Measurements from ENCODE around the gene TFAP2E. TPM values are rescaled to one million over a fixed set of nuclear protein-coding genes. Genes with fewer than 3 reads are reported as not detected.
A peak's percentile ranks its signal among the peaks of the same experiment; 100 is the strongest.

The TFAP2E gene
- polyA plus RNA-seq, 1 donor from 2014 or later: 7.0 TPM

DNA sequence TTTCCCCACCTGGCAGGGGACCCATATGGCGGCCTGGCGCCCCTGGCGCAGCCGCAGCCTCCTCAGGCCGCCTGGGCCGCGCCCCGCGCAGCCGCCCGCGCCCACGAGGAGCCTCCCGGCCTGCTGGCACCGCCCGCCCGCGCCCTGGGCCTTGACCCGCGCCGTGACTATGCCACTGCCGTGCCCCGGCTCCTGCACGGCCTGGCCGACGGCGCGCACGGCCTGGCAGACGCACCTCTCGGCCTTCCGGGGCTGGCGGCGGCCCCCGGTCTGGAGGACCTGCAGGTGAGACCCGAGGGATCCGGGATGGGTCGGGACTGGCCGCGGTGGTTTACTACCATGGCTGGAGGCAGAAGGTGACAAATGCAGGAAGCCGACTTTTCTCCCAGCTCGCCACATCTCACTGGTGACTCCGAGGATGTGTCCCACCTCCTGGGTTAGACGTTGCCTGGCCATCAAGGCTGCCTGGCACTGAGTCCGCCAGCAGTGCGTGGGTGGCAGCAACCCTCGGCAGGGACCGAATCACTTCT lies 1.1 kb downstream of the TFAP2E start:
- H3K9me2 ChIP-seq (ENCODE audit: insufficient read depth, low read length): no peaks in the 10 kb centered on the region
- peak; percentile 27 for TF ChIP-seq EZH2 (IDR thresholded peaks at IDR 0.05; ENCODE audit: borderline replicate concordance, insufficient read depth, low read length, poor library complexity, severe bottlenecking)
- no peak for TF ChIP-seq POLR2AphosphoS5 (IDR thresholded peaks at IDR 0.05)
- H3K9ac ChIP-seq (ENCODE audit: low read length): no peak overlapping the region
- no peak overlapping the region for H2AFZ ChIP-seq (ENCODE audit: low read depth, low read length)
- H3K27me3 ChIP-seq (ENCODE audit: insufficient read depth, low read depth, low read length): peaks cover 94% of the 10 kb centered on the region
- no peaks in the 10 kb centered on the region for H3K36me3 ChIP-seq (ENCODE audit: insufficient read depth, low read length)
- H3K27ac ChIP-seq (ENCODE audit: low read length): no peak overlapping the region
- no peaks in the 10 kb centered on the region for H3F3A ChIP-seq (ENCODE audit: insufficient read depth, low read length, poor library complexity, severe bottlenecking)
- H3K4me3 ChIP-seq (ENCODE audit: low read length): no peak overlapping the region
- no peaks in the 10 kb centered on the region for H3K9me3 ChIP-seq (ENCODE audit: low read length)
- H3K79me2 ChIP-seq (replicated peaks; ENCODE audit: insufficient read depth, low read length): no peaks in the 10 kb centered on the region
- H3K4me2 ChIP-seq (ENCODE audit: low read length): no peak overlapping the region
- no peaks in the 10 kb centered on the region for H4K20me1 ChIP-seq (ENCODE audit: insufficient read depth)

DNA sequence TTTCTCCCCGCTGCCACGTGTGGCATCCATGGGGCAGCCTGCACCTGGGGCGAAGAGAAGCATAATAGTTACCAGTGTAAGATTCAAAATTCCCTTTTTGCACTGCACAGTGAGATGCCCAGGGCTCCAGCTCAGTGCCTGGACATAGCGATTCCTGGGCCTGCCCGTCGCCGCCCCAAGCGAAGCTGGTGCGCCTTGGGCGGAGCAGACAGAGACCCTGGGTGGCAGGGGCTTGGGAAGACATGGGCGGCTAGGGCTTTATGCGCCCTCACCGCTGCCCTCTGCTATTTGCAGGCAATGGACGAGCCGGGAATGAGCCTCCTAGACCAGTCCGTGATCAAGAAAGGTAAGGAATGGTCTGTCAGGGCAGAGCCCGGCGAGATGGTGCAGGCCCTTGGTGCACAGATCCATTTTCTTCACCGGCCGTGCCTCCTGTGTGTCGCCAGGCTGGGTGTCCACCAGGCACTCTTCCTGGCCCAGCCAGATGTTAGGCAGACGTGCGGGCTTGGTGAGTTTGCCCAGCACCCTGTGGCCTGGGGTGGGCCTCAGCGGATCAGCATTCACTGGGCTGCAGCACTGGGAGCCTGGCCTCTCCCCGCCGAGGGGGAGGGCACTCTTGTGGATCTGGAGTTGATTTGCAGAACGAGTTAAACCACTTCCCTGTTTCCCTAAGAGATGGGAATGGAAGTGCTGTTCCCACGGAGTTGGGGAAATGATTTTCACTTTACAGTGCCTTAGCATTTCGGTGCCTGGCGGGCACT lies 1.7 kb downstream of the TFAP2E start:
- H2AFZ ChIP-seq (ENCODE audit: low read depth, low read length): no peak overlapping the region
- H3K36me3 ChIP-seq (ENCODE audit: insufficient read depth, low read length): no peaks in the 10 kb centered on the region
- no peaks in the 10 kb centered on the region for H3K79me2 ChIP-seq (replicated peaks; ENCODE audit: insufficient read depth, low read length)
- no peak for TF ChIP-seq EP300 (conservative IDR thresholded peaks at IDR 0.05; ENCODE audit: poor library complexity, severe bottlenecking)
- TF ChIP-seq, protein P1, sequence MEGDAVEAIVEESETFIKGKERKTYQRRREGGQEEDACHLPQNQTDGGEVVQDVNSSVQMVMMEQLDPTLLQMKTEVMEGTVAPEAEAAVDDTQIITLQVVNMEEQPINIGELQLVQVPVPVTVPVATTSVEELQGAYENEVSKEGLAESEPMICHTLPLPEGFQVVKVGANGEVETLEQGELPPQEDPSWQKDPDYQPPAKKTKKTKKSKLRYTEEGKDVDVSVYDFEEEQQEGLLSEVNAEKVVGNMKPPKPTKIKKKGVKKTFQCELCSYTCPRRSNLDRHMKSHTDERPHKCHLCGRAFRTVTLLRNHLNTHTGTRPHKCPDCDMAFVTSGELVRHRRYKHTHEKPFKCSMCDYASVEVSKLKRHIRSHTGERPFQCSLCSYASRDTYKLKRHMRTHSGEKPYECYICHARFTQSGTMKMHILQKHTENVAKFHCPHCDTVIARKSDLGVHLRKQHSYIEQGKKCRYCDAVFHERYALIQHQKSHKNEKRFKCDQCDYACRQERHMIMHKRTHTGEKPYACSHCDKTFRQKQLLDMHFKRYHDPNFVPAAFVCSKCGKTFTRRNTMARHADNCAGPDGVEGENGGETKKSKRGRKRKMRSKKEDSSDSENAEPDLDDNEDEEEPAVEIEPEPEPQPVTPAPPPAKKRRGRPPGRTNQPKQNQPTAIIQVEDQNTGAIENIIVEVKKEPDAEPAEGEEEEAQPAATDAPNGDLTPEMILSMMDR (IDR thresholded peaks at IDR 0.05; ENCODE audit: poor library complexity, severe bottlenecking): no peak
- no peak for TF ChIP-seq SMC3 (conservative IDR thresholded peaks at IDR 0.05; ENCODE audit: poor library complexity)
- no peak for TF ChIP-seq POLR2AphosphoS5 (IDR thresholded peaks at IDR 0.05)
- TF ChIP-seq, protein P2, sequence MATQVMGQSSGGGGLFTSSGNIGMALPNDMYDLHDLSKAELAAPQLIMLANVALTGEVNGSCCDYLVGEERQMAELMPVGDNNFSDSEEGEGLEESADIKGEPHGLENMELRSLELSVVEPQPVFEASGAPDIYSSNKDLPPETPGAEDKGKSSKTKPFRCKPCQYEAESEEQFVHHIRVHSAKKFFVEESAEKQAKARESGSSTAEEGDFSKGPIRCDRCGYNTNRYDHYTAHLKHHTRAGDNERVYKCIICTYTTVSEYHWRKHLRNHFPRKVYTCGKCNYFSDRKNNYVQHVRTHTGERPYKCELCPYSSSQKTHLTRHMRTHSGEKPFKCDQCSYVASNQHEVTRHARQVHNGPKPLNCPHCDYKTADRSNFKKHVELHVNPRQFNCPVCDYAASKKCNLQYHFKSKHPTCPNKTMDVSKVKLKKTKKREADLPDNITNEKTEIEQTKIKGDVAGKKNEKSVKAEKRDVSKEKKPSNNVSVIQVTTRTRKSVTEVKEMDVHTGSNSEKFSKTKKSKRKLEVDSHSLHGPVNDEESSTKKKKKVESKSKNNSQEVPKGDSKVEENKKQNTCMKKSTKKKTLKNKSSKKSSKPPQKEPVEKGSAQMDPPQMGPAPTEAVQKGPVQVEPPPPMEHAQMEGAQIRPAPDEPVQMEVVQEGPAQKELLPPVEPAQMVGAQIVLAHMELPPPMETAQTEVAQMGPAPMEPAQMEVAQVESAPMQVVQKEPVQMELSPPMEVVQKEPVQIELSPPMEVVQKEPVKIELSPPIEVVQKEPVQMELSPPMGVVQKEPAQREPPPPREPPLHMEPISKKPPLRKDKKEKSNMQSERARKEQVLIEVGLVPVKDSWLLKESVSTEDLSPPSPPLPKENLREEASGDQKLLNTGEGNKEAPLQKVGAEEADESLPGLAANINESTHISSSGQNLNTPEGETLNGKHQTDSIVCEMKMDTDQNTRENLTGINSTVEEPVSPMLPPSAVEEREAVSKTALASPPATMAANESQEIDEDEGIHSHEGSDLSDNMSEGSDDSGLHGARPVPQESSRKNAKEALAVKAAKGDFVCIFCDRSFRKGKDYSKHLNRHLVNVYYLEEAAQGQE (IDR thresholded peaks at IDR 0.05; ENCODE audit: borderline replicate concordance): no peak
- no peak for TF ChIP-seq RAD21 (conservative IDR thresholded peaks at IDR 0.05)
- TF ChIP-seq TAF1 (IDR thresholded peaks at IDR 0.05; ENCODE audit: low read depth): no peak
- no peak for TF ChIP-seq EZH2 (IDR thresholded peaks at IDR 0.05; ENCODE audit: borderline replicate concordance, insufficient read depth, low read length, poor library complexity, severe bottlenecking)
- no peak for TF ChIP-seq MXI1 (conservative IDR thresholded peaks at IDR 0.05; ENCODE audit: poor library complexity, severe bottlenecking)
- H3F3A ChIP-seq (ENCODE audit: insufficient read depth, low read length, poor library complexity, severe bottlenecking): no peaks in the 10 kb centered on the region
- H3K27me3 ChIP-seq (ENCODE audit: insufficient read depth, low read depth, low read length): peaks cover 97% of the 10 kb centered on the region
- H3K9me2 ChIP-seq (ENCODE audit: insufficient read depth, low read length): no peaks in the 10 kb centered on the region
- no peak overlapping the region for H3K4me3 ChIP-seq (ENCODE audit: low read length)
- H3K9me3 ChIP-seq (ENCODE audit: low read length): no peaks in the 10 kb centered on the region
- H3K4me2 ChIP-seq (ENCODE audit: low read length): no peak overlapping the region
- no peak overlapping the region for H3K9ac ChIP-seq (ENCODE audit: low read length)
- H4K20me1 ChIP-seq (ENCODE audit: insufficient read depth): no peaks in the 10 kb centered on the region
- H3K27ac ChIP-seq (ENCODE audit: low read length): no peak overlapping the region
